ENCODE measurements around the gene RAB31. TPM values are rescaled to one million over a fixed set of nuclear protein-coding genes. Genes with fewer than 3 reads are reported as not detected.

The RAB31 gene
- total and polyA plus RNA-seq, 2 experiments from 2014 or later, result 8.7 to 27.7 TPM

- Histone ChIP-seq H3K27me3 (no peaks in the 10 kb centered on the region), H3K36me3 (no peaks in the 10 kb centered on the region), H3K27ac (no peak overlapping the region), H3K4me3 (no peak overlapping the region), H3K4me1 (ENCODE audit: low read depth) (no peaks in the 10 kb centered on the region), H3K9me3 (ENCODE audit: low read depth) (no peaks in the 10 kb centered on the region)
- no peak for TF ChIP-seq CTCF (IDR thresholded peaks at IDR 0.05; ENCODE audit: low read depth, low read length)
- peak in 1 of 2 donors; percentile 48 for DNase-seq (ENCODE audit: low read depth in 1 of 2, low spot score in 1 of 2)
These were observed 71.5 kb downstream of the RAB31 start for GRCh38 chr18:9779630-9780029.

GRCh38 chr18:9782073-9782857 is 74.2 kb downstream of the RAB31 start:
- H3K4me1 ChIP-seq (ENCODE audit: low read depth), result no peaks in the 10 kb centered on the region
- H3K27me3 ChIP-seq, result no peaks in the 10 kb centered on the region
- H3K4me3 ChIP-seq, result no peak overlapping the region
- TF ChIP-seq CTCF (IDR thresholded peaks at IDR 0.05; ENCODE audit: low read depth, low read length), result no peak
- DNase-seq (ENCODE audit: low read depth in 1 of 2, low spot score in 1 of 2), result peak in 1 of 2 donors; percentile 97
- no peak overlapping the region for H3K27ac ChIP-seq
- H3K36me3 ChIP-seq, result no peaks in the 10 kb centered on the region
- H3K9me3 ChIP-seq (ENCODE audit: low read depth), result no peaks in the 10 kb centered on the region

GRCh38 chr18:9786631-9787030 is 78.5 kb downstream of the RAB31 start:
- Histone ChIP-seq H3K9me3 (ENCODE audit: low read depth) (no peaks in the 10 kb centered on the region), H3K4me3 (no peak overlapping the region), H3K36me3 (no peaks in the 10 kb centered on the region), H3K4me1 (ENCODE audit: low read depth) (no peaks in the 10 kb centered on the region), H3K27ac (no peak overlapping the region), H3K27me3 (no peaks in the 10 kb centered on the region)
- DNase-seq (ENCODE audit: low read depth in 1 of 2, low spot score in 1 of 2), result peak in 1 of 2 donors; percentile 50
- no peak for TF ChIP-seq CTCF (IDR thresholded peaks at IDR 0.05; ENCODE audit: low read depth, low read length)

- no peaks in the 10 kb centered on the region for H3K4me1 ChIP-seq (ENCODE audit: low read depth)
- H3K4me3 ChIP-seq, result no peak overlapping the region
- H3K27me3 ChIP-seq, result no peaks in the 10 kb centered on the region
- DNase-seq (ENCODE audit: low read depth in 1 of 2, low spot score in 1 of 2), result no peak
- no peaks in the 10 kb centered on the region for H3K9me3 ChIP-seq (ENCODE audit: low read depth)
- no peak for TF ChIP-seq CTCF (IDR thresholded peaks at IDR 0.05; ENCODE audit: low read depth, low read length)
- no peak overlapping the region for H3K27ac ChIP-seq
- H3K36me3 ChIP-seq, result no peaks in the 10 kb centered on the region
These were observed 78.9 kb downstream of the RAB31 start for GRCh38 chr18:9787036-9787435.

GRCh38 chr18:9787712-9788111 is 79.6 kb downstream of the RAB31 start:
- DNase-seq (ENCODE audit: low read depth in 1 of 2, low spot score in 1 of 2), result peak in 1 of 2 donors; percentile 83
- Histone ChIP-seq H3K36me3 (no peaks in the 10 kb centered on the region), H3K27ac (no peak overlapping the region), H3K27me3 (no peaks in the 10 kb centered on the region), H3K9me3 (ENCODE audit: low read depth) (no peaks in the 10 kb centered on the region), H3K4me1 (ENCODE audit: low read depth) (no peaks in the 10 kb centered on the region), H3K4me3 (no peak overlapping the region)
- no peak for TF ChIP-seq CTCF (IDR thresholded peaks at IDR 0.05; ENCODE audit: low read depth, low read length)
